ENCODE data around the gene OGFOD3.
"Not testable (repeated sequence)": the region's sequence is repeated elsewhere in the genome, so short reads cannot be mapped to it uniquely, and the experiment has no call there.

The OGFOD3 gene

GRCh38 chr17:82386881-82387704 is 31.3 kb downstream of the OGFOD3 start:
- DNase-seq: no peak

DNA sequence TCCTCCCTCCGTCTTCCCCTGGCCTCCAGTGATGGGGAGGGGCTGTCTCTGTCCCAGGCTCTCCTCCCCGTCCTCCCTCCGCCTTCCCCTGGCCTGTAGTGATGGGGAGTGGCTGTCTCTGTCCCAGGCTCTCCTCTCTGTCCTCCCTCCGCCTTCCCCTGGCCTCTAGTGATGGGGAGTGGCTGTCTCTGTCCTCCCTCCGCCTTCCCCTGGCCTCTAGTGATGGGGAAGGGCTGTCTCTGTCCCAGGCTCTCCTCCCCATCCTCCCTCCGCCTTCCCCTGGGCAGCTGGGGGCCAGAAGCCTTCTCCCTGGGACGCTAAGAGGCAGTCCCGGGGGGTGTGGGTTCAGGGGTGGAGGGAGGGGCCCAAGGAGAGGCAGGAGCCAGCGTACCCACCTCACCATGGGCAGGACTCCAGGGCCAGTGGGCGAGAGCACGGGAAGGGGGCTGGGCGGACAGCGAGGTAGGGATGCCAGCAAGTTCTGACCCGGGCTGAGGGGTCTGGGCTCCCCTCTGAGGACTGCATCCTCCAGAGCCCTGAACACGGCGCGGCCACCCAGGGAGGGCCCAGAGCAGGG is 32.0 kb downstream of the OGFOD3 start:
- no peak for DNase-seq

DNA sequence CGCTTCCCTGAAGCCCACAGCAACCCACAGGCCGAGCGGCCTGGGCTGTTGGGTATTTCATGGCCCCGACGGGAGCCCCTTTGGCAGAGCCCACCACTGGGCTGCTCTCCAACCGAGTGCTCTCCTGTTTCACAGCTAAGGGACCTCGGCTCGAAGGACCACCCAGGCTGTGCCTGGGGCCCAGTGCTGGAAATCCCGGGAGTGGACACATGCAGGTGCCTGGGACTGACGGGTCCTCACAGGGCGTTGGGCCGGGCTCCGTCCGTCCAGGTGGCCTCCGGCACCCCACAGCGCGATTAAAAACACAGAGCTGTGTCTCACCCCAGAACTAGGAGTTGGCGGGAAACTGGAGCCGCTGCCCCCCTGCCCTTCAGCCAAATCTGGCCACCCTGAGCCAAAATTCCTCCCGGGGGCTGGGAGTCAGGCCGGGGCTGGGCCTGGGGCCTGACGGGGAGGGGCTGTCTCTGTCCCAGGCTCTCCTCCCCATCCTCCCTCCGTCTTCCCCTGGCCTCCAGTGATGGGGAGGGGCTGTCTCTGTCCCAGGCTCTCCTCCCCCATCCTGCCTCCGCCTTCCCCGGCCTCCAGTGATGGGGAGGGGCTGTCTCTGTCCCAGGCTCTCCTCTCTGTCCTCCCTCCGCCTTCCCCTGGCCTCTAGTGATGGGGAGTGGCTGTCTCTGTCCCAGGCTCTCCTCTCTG is 32.7 kb downstream of the OGFOD3 start:
- no peak for DNase-seq

DNA sequence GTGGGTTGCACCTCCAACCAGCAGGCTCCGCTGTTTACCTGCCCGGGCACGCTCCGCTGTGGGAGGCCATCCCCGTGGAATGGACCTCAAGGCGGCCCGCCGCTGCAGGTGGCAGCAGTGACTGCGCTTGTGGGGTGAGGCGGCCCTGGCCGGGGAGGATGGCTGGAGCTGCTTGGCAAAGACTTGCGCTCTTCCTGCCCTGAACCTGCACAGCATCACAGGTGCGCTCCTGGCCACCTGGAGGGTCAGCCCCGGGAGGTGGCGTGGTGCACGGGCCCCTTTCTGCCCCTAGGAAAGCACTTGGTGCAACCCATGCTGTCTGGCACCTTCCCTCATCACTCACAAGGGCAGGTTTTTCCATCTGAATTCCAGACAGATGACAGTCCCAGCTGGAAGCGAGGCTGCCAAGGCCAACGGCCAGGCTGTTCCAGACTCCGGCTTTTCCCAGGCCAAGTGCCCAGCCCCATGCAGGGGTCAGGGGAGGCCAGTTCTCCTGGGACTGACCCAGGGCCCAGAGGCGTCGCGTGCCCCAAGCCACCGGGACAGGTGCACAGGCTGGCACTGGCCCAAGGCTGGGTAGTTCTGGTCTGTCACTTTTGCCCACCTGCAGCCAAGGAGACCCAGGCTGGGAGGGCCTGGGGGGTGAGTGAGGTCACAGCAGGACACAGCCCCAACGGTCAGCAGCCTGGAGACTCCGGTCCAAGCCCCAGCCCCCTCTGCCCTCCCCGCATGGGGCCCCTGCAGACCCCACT is 33.5 kb downstream of the OGFOD3 start:
- DNase-seq: no peak

- DNase-seq: no peak
Measured at GRCh38 chr17:82384051-82384729, 34.2 kb downstream of the OGFOD3 start.

- no peak for DNase-seq
Measured at GRCh38 chr17:82383411-82383810, 35.0 kb downstream of the OGFOD3 start.

DNA sequence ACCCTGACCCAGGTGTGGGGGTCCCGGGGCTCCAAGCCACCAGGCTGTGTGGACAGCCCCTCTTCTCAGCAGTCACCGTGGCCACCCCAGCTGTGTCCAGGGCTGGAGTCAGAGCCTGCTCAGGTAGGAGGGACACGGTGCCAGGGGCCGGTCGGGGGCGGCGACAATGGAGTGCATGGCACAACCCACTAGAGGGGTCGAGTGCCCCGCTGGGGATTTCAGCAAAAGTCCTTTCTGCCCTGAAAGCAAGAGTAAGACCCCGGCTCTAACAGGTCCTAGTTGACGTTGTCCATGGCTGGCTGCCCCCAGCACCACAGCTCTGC is 35.5 kb downstream of the OGFOD3 start:
- no peak for DNase-seq

GRCh38 chr17:82382220-82382932 is 36.0 kb downstream of the OGFOD3 start:
- DNase-seq: not testable (repeated sequence)

- not testable (repeated sequence) for DNase-seq
Measured at GRCh38 chr17:82381703-82382009, 36.7 kb downstream of the OGFOD3 start.

- DNase-seq: no peak
Measured at GRCh38 chr17:82380860-82381702, 37.3 kb downstream of the OGFOD3 start.

- DNase-seq: no peak
Measured at GRCh38 chr17:82378741-82379021, 39.7 kb downstream of the OGFOD3 start.

- DNase-seq: no peak
Measured at GRCh38 chr17:82377924-82378740, 40.3 kb downstream of the OGFOD3 start.

DNA sequence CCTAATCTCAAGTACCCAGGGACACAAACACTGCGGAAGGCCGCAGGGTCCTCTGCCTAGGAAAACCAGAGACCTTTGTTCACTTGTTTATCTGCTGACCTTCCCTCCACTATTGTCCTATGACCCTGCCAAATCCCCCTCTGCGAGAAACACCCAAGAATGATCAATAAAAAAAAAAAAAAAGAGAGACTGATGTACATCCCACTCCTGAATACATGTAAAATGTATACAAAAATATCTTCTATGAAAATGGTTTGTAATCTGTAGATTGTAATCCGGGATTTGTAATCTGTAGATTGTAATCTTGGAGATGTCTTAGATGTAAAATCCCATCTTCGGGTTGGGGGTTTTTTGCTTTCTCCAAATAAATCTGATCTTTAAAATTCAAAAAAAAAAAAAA is 41.1 kb downstream of the OGFOD3 start:
- DNase-seq: not testable (repeated sequence)

DNA sequence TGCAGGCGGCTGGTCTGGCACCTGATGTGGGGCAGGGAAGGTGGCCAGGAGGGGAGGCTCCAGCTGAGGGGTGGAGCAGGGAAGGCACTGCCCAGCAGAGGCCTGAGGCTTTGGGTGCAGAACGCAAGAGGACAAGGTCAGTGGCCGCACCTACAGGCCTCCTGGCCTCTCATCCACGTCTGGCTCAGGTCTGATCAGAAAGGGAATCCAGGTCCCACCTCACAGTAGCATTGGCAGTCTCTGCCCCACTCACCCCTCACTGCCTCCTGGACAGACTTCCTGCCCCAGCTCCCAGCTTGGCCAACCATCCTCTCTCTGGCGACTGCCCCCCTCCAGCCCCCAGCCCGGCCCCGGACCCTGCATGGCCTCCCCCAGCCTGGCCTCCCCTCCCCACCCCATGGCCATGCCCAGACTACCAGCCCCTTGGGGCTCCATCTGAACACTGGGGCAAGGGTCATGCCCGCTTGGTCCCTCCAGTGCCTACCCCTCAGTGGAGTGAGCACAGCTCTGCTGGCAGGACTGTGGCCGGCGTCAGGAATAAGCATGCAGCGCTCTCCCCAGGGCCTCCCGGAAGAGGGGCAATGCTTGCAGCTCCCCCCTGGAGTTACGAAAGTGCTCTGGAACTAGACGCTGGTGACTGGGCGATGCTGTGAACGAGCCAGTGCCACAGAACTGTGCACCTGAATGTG is 42.2 kb downstream of the OGFOD3 start:
- DNase-seq: no peak

DNA sequence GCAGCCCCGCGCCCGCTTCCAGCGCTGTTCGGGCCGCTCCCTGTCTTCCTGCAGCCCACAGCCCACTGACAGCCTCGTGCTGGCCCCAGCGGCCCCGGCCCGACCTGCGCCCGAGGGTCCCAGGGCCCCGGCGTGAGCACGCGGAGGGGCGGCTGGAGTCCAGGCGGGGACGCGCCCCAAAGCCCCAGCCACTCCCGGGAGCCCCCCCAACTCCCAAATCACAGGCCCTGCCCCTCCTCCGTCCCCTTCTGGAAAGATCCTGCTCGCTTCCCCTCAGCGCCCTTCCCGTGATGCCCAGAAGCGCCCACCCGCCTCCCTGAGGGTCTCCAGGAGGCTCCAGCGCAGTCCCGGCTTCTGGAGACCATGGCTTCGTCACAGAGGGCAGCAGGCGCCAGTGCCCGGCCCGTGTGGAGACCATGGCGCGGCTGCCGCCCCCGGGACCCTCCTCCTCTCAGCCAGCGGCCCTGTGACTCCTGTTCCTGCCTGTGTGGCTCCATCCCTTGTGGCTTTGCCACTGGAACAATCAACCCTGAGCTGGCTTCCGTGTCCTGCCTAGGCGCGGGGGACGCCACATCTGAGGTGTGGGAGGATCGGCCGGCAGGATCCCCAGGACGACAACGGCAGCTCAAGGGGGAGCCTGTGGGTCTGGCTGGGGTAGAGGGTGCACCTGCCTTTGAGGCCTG is 42.9 kb downstream of the OGFOD3 start:
- DNase-seq: no peak

DNA sequence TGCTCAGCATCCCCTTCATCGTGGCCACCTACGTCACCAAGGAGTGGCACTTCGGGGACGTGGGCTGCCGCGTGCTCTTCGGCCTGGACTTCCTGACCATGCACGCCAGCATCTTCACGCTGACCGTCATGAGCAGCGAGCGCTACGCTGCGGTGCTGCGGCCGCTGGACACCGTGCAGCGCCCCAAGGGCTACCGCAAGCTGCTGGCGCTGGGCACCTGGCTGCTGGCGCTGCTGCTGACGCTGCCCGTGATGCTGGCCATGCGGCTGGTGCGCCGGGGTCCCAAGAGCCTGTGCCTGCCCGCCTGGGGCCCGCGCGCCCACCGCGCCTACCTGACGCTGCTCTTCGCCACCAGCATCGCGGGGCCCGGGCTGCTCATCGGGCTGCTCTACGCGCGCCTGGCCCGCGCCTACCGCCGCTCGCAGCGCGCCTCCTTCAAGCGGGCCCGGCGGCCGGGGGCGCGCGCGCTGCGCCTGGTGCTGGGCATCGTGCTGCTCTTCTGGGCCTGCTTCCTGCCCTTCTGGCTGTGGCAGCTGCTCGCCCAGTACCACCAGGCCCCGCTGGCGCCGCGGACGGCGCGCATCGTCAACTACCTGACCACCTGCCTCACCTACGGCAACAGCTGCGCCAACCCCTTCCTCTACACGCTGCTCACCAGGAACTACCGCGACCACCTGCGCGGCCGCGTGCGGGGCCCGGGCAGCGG is 43.6 kb downstream of the OGFOD3 start:
- DNase-seq: no peak

DNA sequence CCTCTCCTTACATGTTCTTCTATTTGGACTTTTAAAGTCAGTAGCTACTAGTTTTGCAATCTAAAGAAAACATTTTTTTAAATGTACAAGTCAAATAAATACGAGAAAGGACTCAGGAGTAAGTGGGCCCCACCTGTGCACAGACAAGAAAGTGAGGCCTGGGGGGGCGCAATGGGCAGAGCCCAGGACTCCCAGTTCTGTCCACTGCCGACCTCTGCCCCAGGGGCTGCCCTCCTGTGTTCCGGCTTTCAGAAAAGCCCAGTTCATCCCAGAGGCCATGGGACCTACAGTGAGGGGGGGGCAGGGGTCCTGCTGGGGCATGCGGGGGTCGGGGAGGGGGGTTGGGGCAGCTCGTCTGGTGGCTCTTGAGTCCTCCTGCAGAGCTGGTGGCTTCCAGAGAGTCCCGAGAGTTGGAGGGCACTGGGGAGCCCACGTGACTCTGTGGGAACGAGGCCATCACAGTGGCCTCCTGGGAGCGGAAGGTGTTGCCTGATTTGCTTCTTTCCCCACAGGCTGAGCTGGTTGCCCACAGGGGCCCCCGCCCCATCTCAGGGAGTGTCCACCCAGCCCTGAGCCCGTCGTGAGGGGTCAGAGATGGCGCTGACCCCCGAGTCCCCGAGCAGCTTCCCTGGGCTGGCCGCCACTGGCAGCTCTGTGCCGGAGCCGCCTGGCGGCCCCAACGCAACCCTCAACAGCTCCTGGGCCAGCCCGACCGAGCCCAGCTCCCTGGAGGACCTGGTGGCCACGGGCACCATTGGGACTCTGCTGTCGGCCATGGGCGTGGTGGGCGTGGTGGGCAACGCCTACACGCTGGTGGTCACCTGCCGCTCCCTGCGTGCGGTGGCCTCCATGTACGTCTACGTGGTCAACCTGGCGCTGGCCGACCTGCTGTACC is 44.4 kb downstream of the OGFOD3 start:
- no peak for DNase-seq

DNA sequence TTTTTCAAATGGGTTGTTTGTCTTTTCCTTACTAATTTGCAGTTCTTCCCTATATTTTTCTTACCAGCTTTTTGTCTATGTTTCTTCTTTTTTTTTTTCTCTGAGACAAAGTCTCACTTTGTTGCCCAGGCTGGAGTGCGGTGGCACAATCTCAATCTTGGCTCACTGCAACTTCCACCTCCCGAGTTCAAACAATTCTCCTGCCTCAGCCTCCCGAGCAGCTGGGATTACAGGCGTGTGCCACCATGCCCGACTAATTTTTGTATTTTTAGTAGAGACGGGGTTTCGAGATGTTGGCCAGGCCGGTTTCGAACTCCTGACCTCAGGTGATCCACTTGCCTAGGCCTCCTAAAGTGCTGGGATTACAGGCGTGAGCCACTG is 45.3 kb downstream of the OGFOD3 start:
- DNase-seq: not testable (repeated sequence)
